Bronchial epithelial cell (primary cell): ENCODE measurements around the gene CCDC187. TPM values are rescaled to one million over a fixed set of nuclear protein-coding genes. Genes with fewer than 3 reads are reported as not detected.
A peak's percentile ranks its signal among the peaks of the same experiment; 100 is the strongest.
"Not testable (repeated sequence)": the region's sequence is repeated elsewhere in the genome, so short reads cannot be mapped to it uniquely, and the experiment has no call there.

ENCODE experiments used
- DNase-seq: peaks from one replicate; pipeline ENCODE4 v3.0.0-alpha.2; 2010; ENCODE audit warnings: low read depth
- FAIRE-seq: peaks from 2 replicates; lab custom pipeline; 2011; peaks lifted over from hg19 to GRCh38; lab: Jason Lieb, UNC
- H3K27me3 ChIP-seq: 2 replicates; pipeline ENCODE4 v1.5.1; 2011; ENCODE audit warnings: low read length; ENCODE audit not compliant: control insufficient read depth, insufficient read depth
- H3K36me3 ChIP-seq: 2 replicates; pipeline ENCODE4 v1.5.1; 2011; ENCODE audit warnings: low read length; ENCODE audit not compliant: control insufficient read depth, insufficient read depth
- H3K4me3 ChIP-seq: 2 replicates; pipeline ENCODE4 v1.5.1; 2011; ENCODE audit warnings: mild to moderate bottlenecking, low read depth, low read length, control low read depth
- total RNA-seq: library from RNA; depleted of rRNA; stranded (reverse); fragments of >200 nt; gene quantifications from 2 replicates; pipeline ENCODE4 v1.2.1, GENCODE V29; 2014
- TF ChIP-seq, protein P1 (sequence below): IDR thresholded peaks from 2 replicates; pipeline ENCODE4 v1.5.1; 2011; ENCODE audit warnings: mild to moderate bottlenecking, moderate library complexity, low read length, control low read depth, inconsistent platforms; ENCODE audit not compliant: insufficient read depth, severe bottlenecking

Gene CCDC187
- total RNA-seq, 1 donor from 2014 or later = not detected

DNA sequence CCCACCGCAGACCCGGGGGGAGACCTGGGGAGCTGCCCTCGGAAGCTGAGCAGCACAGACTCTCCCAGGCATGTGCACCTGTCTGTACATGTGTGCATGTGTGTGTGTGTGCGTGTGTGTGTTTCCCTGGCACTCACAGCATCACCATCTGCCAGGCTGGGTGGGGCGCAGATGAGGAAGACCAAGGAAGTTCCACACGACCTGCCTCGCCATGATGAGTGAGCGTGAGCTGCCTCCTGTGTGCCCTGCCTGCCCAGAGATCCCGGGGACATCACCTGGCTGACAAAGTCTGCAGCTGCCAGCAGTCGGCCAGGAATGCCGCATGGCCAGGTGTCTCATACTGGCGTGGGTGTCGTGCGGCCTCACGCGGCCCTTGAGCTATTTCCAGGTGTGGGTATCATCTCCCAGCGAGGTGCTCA, 19.5 kb upstream of the CCDC187 start:
- FAIRE-seq (peak; percentile 66), DNase-seq (peak; percentile 56)
- peaks cover 2% of the 10 kb centered on the region for H3K27me3 ChIP-seq
- H3K4me3 ChIP-seq = no peak overlapping the region
- no peaks in the 10 kb centered on the region for H3K36me3 ChIP-seq
- TF ChIP-seq, protein P1, sequence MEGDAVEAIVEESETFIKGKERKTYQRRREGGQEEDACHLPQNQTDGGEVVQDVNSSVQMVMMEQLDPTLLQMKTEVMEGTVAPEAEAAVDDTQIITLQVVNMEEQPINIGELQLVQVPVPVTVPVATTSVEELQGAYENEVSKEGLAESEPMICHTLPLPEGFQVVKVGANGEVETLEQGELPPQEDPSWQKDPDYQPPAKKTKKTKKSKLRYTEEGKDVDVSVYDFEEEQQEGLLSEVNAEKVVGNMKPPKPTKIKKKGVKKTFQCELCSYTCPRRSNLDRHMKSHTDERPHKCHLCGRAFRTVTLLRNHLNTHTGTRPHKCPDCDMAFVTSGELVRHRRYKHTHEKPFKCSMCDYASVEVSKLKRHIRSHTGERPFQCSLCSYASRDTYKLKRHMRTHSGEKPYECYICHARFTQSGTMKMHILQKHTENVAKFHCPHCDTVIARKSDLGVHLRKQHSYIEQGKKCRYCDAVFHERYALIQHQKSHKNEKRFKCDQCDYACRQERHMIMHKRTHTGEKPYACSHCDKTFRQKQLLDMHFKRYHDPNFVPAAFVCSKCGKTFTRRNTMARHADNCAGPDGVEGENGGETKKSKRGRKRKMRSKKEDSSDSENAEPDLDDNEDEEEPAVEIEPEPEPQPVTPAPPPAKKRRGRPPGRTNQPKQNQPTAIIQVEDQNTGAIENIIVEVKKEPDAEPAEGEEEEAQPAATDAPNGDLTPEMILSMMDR = peak; percentile 17

- Histone ChIP-seq H3K27me3 (peaks cover 2% of the 10 kb centered on the region), H3K36me3 (no peaks in the 10 kb centered on the region), H3K4me3 (no peak overlapping the region)
- no peak for DNase-seq
- FAIRE-seq = peak; percentile 18
- TF ChIP-seq, protein P1 = no peak
These were observed 18.9 kb upstream of the CCDC187 start for GRCh38 chr9:136322756-136323330.

DNA sequence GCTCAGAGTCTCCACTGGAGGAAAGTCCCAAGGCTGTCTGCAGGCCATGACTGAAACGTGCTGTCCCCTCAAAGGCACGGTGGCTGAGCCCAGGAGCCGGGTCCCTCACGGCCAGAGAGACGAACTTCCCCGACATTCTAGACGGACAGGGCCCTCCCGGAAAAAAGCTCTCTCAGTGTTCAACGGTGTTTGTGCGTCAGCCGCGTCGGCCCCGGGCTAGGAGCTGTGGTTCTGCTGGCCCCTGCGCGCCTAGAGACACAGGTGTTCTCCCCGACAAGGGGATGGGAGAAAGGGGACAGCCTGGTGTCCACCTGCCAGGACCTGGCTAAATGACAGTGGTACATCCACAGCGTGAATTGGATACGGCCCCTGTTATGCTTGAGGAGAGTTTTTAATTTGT, 17.7 kb upstream of the CCDC187 start:
- FAIRE-seq = no peak
- peaks cover 2% of the 10 kb centered on the region for H3K27me3 ChIP-seq
- no peaks in the 10 kb centered on the region for H3K36me3 ChIP-seq
- TF ChIP-seq, protein P1 = no peak
- DNase-seq = no peak
- no peak overlapping the region for H3K4me3 ChIP-seq

- not testable (repeated sequence) for DNase-seq, H3K4me3 ChIP-seq, H3K36me3 ChIP-seq, H3K27me3 ChIP-seq, FAIRE-seq
These were observed 17.1 kb upstream of the CCDC187 start for GRCh38 chr9:136320972-136321371.

DNA sequence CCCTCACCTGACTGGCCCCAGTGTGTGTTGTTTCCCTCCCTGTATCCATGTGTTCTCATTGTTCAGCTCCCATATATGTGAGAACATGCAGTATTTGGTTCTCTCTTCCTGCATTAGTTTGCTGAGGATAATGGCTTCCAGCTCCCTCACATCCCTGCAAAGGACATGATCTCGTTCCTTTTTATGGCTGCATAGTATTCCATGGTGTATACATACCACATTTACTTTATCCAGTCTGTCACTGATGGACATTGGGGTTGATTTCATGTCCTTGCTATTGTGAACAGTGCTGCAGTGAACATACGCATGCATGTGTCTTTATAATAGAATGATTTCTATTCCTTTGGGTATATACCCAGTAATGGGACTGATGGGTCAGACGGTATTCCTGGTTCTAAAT, 16.1 kb upstream of the CCDC187 start:
- H3K4me3 ChIP-seq, H3K27me3 ChIP-seq, DNase-seq, H3K36me3 ChIP-seq, FAIRE-seq: not testable (repeated sequence)

DNA sequence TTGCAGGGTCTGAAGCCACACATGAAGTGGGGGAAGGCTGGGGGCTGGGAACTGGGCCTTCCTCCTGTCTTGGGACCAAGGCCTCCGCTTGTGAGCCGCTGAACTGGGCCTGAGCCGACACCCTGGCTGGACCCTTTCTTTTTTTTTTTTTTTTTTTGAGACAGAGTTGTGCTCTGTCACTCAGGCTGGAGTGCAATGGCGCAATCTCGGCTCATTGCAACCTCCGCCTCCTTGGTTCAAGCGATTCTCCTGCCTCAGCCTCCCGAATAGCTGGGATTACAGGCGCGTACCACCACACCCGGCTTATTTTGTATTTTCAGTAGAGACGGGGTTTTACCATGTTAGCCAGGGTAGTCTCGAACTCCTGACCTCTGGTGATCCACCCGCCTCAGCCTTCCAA, 15.3 kb upstream of the CCDC187 start:
- H3K36me3 ChIP-seq, DNase-seq, H3K27me3 ChIP-seq, H3K4me3 ChIP-seq, FAIRE-seq: not testable (repeated sequence)

- no peaks in the 10 kb centered on the region for H3K27me3 ChIP-seq
- H3K36me3 ChIP-seq = no peaks in the 10 kb centered on the region
- TF ChIP-seq, protein P1 = no peak
- no peak overlapping the region for H3K4me3 ChIP-seq
- no peak for DNase-seq
- no peak for FAIRE-seq
These were observed 14.9 kb upstream of the CCDC187 start for GRCh38 chr9:136318776-136319241.
